NCI-H128 (cell line): ENCODE data around the gene RABIF.
"Not testable (repeated sequence)": the region's sequence is repeated elsewhere in the genome, so short reads cannot be mapped to it uniquely, and the experiment has no call there.

Experiments
- DNase-seq: peaks from one replicate; lab custom pipeline; 2025; ENCODE audit not compliant: unreplicated experiment; lab: John Stamatoyannopoulos, UW

Gene RABIF

DNA sequence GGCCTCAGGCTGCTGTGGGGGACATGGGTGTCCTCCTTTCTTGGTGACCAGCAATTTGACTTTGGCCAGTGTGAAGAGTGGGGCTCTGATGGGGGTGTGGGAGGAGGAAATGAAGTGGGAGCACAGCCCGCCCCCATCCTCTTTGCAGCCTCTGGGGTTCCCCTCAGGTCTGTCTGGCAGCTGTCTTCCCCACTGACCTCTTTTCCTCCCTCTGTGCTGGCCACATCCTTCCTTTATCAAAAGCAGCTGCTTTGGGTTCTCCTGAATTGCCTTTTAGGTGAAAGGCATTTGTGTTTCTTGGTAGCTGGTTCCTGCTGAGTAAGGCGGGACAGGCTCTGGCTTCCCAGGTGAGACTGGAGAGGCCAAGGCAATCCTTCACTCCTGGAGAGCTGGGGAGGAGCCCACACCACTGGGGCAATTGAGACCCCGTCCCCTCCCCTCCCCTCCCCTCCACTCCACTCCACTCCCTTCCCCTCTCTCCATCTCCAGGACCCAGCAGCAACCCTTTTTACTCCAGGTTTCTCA is 53.3 kb downstream of the RABIF start:
- no peak for DNase-seq

GRCh38 chr1:202834771-202835547 is 54.0 kb downstream of the RABIF start:
- no peak for DNase-seq

GRCh38 chr1:202831906-202832305 is 57.0 kb downstream of the RABIF start:
- no peak for DNase-seq

DNA sequence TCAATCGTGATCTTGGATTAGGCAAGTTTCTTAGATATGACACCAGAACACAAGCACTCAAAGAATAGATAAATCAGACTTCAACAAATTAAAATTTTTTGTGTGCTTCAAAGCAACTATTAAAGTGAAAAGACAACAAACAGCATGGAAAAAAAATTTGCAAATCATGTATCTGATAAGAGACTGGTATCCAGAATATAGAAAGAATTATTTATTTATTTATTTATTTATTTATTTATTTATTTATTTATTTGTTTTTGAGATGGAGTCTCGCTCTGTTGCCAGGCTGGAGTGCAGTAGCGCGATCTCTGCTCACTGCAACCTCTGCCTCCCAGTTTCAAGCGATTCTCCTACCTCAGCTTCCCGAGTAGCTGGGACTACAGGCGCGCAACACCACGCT is 59.7 kb downstream of the RABIF start:
- not testable (repeated sequence) for DNase-seq
